OCI-LY1 (cell line): ENCODE measurements around the gene RPS21.

Source experiments
- H2AFZ ChIP-seq: fragments of 200-600 bp; sonication (generic), shearing (Covaris generic); 2 replicates; pipeline ENCODE4 v1.6.0; 2014; ENCODE audit warnings: antibody characterized with exemption, mild to moderate bottlenecking, low read length
- H3F3A ChIP-seq: fragments of 200-600 bp; sonication (generic), shearing (Covaris generic); 2 replicates; pipeline ENCODE4 v1.6.0; 2014; ENCODE audit warnings: mild to moderate bottlenecking, antibody characterized with exemption, low read length, moderate library complexity; ENCODE audit not compliant: insufficient read depth
- H3K27ac ChIP-seq: fragments of 200-600 bp; sonication (generic); 2 replicates; pipeline ENCODE4 v1.5.1; 2014; ENCODE audit warnings: low read length, mixed run types, mild to moderate bottlenecking, low read depth; ENCODE audit not compliant: poor library complexity, severe bottlenecking
- H3K27me3 ChIP-seq: fragments of 200-600 bp; sonication (generic); 2 replicates; pipeline ENCODE4 v1.6.0; 2014; ENCODE audit warnings: antibody characterized with exemption, mild to moderate bottlenecking, low read length, moderate library complexity; ENCODE audit not compliant: insufficient read depth
- H3K36me3 ChIP-seq: fragments of 200-600 bp; sonication (generic); 2 replicates; pipeline ENCODE4 v1.6.1; 2014; ENCODE audit warnings: mild to moderate bottlenecking, antibody characterized with exemption, low read length, moderate library complexity, mixed read lengths; ENCODE audit not compliant: insufficient read depth
- H3K4me1 ChIP-seq: fragments of 200-600 bp; sonication (generic); 2 replicates; pipeline ENCODE4 v1.5.1; 2014; ENCODE audit warnings: mild to moderate bottlenecking, low read length, moderate library complexity; ENCODE audit not compliant: insufficient read depth, severe bottlenecking
- H3K4me2 ChIP-seq: fragments of 200-600 bp; sonication (generic), shearing (Covaris generic); 2 replicates; pipeline ENCODE4 v1.6.1; 2014; ENCODE audit warnings: low read length
- H3K4me3 ChIP-seq: fragments of 200-600 bp; sonication (generic); 2 replicates; pipeline ENCODE4 v1.5.1; 2014; ENCODE audit warnings: low read length, low read depth, mild to moderate bottlenecking, mixed read lengths; ENCODE audit not compliant: poor library complexity, severe bottlenecking
- H3K79me2 ChIP-seq: fragments of 200-600 bp; shearing (Covaris generic); 2 replicates; pipeline ENCODE4 v1.6.1; 2016; ENCODE audit warnings: mixed run types, low read length, mixed read lengths; ENCODE audit not compliant: insufficient read depth
- H3K9ac ChIP-seq: fragments of 200-600 bp; sonication (generic), shearing (Covaris generic); 2 replicates; pipeline ENCODE4 v1.6.1; 2014; ENCODE audit warnings: mild to moderate bottlenecking, low read length, mixed read lengths
- H3K9me2 ChIP-seq: fragments of 200-600 bp; sonication (generic), shearing (Covaris generic); 2 replicates; pipeline ENCODE4 v1.6.1; 2014; ENCODE audit warnings: low read depth, mild to moderate bottlenecking, low read length, mixed read lengths
- H3K9me3 ChIP-seq: fragments of 200-600 bp; shearing (Covaris generic); 2 replicates; pipeline ENCODE4 v1.6.1; 2014; ENCODE audit warnings: low read length, mixed read lengths
- H4K20me1 ChIP-seq: fragments of 200-600 bp; sonication (generic), shearing (Covaris generic); 2 replicates; pipeline ENCODE4 v1.6.0; 2016; ENCODE audit warnings: mild to moderate bottlenecking, low read length; ENCODE audit not compliant: insufficient read depth
- CTCF ChIP-seq: fragments of 200-600 bp; sonication (generic), shearing (Covaris generic); IDR thresholded peaks from 2 replicates; pipeline ENCODE4 v1.5.1; 2017; ENCODE audit warnings: mild to moderate bottlenecking, antibody characterized with exemption, low read length, moderate library complexity, mixed read lengths
- EZH2 ChIP-seq: fragments of 200-600 bp; sonication (generic), shearing (Covaris generic); IDR thresholded peaks from 2 replicates; pipeline ENCODE4 v1.8.0; 2017; ENCODE audit warnings: borderline replicate concordance, mixed run types, mild to moderate bottlenecking, antibody characterized with exemption, low read length, moderate library complexity, mixed read lengths

RPS21 gene

GRCh38 chr20:62339647-62340062, 47.2 kb upstream of the RPS21 start:
- Histone ChIP-seq H3F3A (peaks cover 5% of the 10 kb centered on the region), H2AFZ (no peak overlapping the region), H3K9ac (peak overlapping the region; percentile 28), H3K9me3 (peaks cover 4% of the 10 kb centered on the region), H3K4me2 (peak overlapping the region; percentile 63), H3K27ac (peak overlapping the region; percentile 89), H3K36me3 (no peaks in the 10 kb centered on the region; the same call in 1 of the 2 replicates), H3K4me1 (peaks cover 59% of the 10 kb centered on the region), H4K20me1 (no peaks in the 10 kb centered on the region), H3K27me3 (no peaks in the 10 kb centered on the region; the same call in 1 of the 2 replicates), H3K79me2 (no peaks in the 10 kb centered on the region), H3K9me2 (no peaks in the 10 kb centered on the region), H3K4me3 (peak overlapping the region; percentile 46)
- TF ChIP-seq EZH2: no peak
- no peak for TF ChIP-seq CTCF

- Histone ChIP-seq H2AFZ (no peak overlapping the region), H3K9me3 (peaks cover 4% of the 10 kb centered on the region), H3K4me2 (no peak overlapping the region), H3F3A (peaks cover 5% of the 10 kb centered on the region), H3K27ac (no peak overlapping the region), H3K79me2 (no peaks in the 10 kb centered on the region), H3K27me3 (no peaks in the 10 kb centered on the region; the same call in 1 of the 2 replicates), H4K20me1 (no peaks in the 10 kb centered on the region), H3K36me3 (no peaks in the 10 kb centered on the region; the same call in 1 of the 2 replicates), H3K4me1 (peaks cover 40% of the 10 kb centered on the region), H3K9ac (no peak overlapping the region), H3K4me3 (no peak overlapping the region), H3K9me2 (no peaks in the 10 kb centered on the region)
- TF ChIP-seq CTCF: no peak
These were observed 44.0 kb upstream of the RPS21 start for GRCh38 chr20:62342910-62343309.

- Histone ChIP-seq H3K9me2 (no peaks in the 10 kb centered on the region), H2AFZ (no peak overlapping the region), H3K27me3 (no peaks in the 10 kb centered on the region; the same call in 1 of the 2 replicates), H3K9me3 (peaks cover 4% of the 10 kb centered on the region), H3K27ac (no peak overlapping the region), H3F3A (peaks cover 5% of the 10 kb centered on the region; the same call in 1 of the 2 replicates), H3K4me3 (no peak overlapping the region), H3K79me2 (no peaks in the 10 kb centered on the region), H3K4me1 (peaks cover 28% of the 10 kb centered on the region), H3K9ac (no peak overlapping the region), H3K4me2 (no peak overlapping the region), H4K20me1 (no peaks in the 10 kb centered on the region), H3K36me3 (no peaks in the 10 kb centered on the region; the same call in 1 of the 2 replicates)
- TF ChIP-seq EZH2 (no peak), CTCF (no peak)
These were observed 42.8 kb upstream of the RPS21 start for GRCh38 chr20:62344092-62344491.
